ENCODE results near the gene CDKL2. TPM values are rescaled to one million over a fixed set of nuclear protein-coding genes. Genes with fewer than 3 reads are reported as not detected.
A peak's percentile ranks its signal among the peaks of the same experiment; 100 is the strongest.

CDKL2 gene
- total RNA-seq, 1 experiment from 2014 or later: 0.28 TPM

DNA sequence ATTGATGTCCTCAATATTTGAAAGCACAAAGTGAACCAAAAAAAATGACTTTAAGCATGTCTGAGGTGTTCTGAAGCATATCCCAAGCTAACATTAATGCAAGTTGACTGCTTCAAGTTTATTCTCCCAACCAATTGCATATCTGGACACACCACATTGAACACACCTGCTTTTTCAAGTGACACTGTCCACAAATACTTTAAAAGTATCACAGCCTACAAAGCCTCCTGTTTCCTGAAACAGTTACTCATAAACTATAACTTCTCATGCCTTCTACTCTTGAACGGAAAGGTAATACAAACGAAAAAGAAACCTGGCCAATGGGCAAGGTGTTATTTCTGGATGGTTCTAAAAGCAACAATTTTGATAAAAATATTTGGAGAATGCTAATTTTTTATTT, 1.1 kb downstream of the CDKL2 start:
- peaks cover 4% of the 10 kb centered on the region; the same call in 1 of the 2 replicates for H3K27me3 ChIP-seq (ENCODE audit: control insufficient read depth, insufficient read depth, low read length)
- H3K36me3 ChIP-seq (replicated peaks; ENCODE audit: control insufficient read depth, insufficient read depth, low read length): no peaks in the 10 kb centered on the region
- DNase-seq: no peak
- H3K4me3 ChIP-seq (ENCODE audit: insufficient read depth, low read depth, low read length): no peak overlapping the region

DNA sequence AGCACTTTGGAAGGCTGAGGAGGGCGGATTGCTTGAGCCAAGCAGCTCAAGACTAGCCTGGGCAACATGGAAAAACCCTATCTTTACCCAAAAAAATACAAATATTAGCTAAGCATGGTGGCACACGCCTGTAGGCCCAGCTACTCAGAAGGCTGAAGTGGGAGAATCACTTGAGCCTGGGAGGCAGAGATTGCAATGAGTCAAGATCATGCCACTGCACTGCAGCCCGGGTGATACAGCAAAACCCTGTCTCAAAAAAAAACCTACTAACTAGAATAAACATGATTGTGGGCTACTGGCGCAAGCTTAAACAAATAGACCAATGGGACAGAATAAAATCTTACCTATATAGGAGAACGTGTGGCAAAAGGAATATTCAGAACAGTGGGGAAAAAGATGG, 7.3 kb downstream of the CDKL2 start:
- DNase-seq: no peak
- no peaks in the 10 kb centered on the region for H3K27me3 ChIP-seq (ENCODE audit: control insufficient read depth, insufficient read depth, low read length)
- no peak overlapping the region for H3K4me3 ChIP-seq (ENCODE audit: insufficient read depth, low read depth, low read length)
- H3K36me3 ChIP-seq (replicated peaks; ENCODE audit: control insufficient read depth, insufficient read depth, low read length): no peaks in the 10 kb centered on the region

DNA sequence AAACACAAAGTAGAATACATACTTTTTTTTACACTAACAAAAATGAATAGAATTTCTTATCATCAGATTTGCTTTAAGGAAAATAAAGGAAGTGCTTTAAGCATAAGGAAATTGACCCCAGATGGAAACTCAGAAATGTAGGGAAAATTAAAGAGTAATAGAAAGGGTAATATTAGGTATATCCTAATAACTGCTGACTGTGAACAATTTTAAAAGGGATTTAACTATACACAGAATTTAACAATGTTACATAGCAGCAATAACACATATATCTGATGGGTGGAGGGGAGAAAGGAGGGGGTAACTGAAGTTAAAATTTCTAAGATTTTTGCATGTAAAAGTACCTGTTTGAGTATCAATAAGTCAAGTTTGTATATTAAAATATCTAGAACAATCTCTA, 8.6 kb downstream of the CDKL2 start:
- Histone ChIP-seq H3K27me3 (ENCODE audit: control insufficient read depth, insufficient read depth, low read length) (no peaks in the 10 kb centered on the region), H3K4me3 (ENCODE audit: insufficient read depth, low read depth, low read length) (no peak overlapping the region), H3K36me3 (replicated peaks; ENCODE audit: control insufficient read depth, insufficient read depth, low read length) (no peaks in the 10 kb centered on the region)
- no peak for DNase-seq

DNA sequence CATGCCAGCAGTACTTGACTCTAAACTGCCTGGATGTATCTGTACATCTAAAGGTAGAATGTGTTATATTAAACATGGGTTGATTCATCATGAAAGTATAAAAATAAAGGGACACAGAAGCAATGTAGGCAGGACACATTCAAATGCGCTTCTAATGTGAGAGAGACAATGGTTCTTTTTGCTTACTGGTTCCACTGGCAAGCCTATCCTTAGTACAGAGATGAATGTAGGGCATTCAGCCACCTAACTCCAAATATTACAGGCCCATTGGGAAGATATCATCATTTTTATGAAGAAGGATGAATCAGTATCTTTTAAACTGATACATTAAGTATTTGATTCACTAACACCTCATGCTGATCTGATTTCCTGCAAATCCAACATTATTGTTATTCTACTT, 18.0 kb downstream of the CDKL2 start:
- H3K4me3 ChIP-seq (ENCODE audit: insufficient read depth, low read depth, low read length): no peak overlapping the region
- H3K27me3 ChIP-seq (ENCODE audit: control insufficient read depth, insufficient read depth, low read length): no peaks in the 10 kb centered on the region
- no peaks in the 10 kb centered on the region for H3K36me3 ChIP-seq (replicated peaks; ENCODE audit: control insufficient read depth, insufficient read depth, low read length)
- DNase-seq: no peak

DNA sequence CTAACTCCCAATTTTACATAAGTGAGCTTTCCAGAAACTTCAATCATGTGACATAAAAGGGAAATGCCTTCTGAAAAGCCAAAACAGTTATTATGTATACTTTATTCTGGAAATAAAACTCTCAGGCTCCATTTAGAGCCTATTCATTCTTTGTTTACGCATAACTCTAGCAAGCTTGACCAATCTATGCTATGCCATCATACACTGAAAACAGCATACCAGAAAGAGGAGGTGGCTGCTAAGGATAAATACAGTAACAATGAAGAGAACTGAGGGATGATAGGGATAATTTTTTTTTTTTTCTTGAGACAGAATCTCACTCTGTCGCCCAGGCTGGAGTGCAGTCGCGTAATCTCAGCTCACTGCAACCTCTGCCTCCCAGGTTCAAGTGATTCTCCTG, 24.4 kb downstream of the CDKL2 start:
- Histone ChIP-seq H3K36me3 (replicated peaks; ENCODE audit: control insufficient read depth, insufficient read depth, low read length) (no peaks in the 10 kb centered on the region), H3K27me3 (ENCODE audit: control insufficient read depth, insufficient read depth, low read length) (no peaks in the 10 kb centered on the region), H3K4me3 (ENCODE audit: insufficient read depth, low read depth, low read length) (no peak overlapping the region)
- no peak for DNase-seq

DNA sequence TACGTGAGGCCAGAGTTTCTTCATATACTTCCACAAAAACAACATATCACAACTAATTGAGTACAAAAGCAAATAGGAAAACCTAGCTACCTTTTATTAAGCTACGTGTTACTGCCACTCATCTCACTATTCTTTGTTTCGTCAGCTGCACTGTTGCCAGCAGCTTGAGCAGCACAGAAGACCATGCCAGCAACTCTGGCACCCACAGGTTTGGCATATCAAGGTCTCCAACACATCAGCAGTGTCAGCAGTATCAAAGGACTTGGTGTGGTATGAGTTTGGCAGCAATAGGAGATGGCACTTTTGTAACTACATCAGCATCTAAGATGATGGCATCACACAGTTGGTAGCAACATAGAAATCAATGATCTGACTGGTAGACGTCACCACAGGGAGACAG, 30.7 kb downstream of the CDKL2 start:
- H3K27me3 ChIP-seq (ENCODE audit: control insufficient read depth, insufficient read depth, low read length): no peaks in the 10 kb centered on the region
- DNase-seq: no peak
- no peak overlapping the region for H3K4me3 ChIP-seq (ENCODE audit: insufficient read depth, low read depth, low read length)
- no peaks in the 10 kb centered on the region for H3K36me3 ChIP-seq (replicated peaks; ENCODE audit: control insufficient read depth, insufficient read depth, low read length)

DNA sequence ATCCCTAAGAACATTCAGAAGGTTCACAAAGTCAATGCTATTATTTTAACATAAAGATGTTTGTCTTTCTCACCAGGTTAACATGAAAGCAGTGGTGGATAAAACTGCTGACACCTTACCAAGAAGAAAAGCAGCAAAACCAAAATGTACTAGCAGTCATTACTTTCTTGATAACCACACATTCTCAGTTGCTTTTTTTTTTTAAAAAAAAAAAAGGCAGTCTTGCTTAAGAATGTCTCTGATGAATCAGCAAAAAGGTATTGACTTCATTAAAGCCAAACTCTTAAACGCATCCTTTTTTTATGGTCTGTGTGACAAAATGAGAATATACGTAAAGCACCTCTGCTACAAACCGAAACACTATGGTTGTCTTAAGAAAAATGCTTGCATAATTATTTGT, 31.9 kb downstream of the CDKL2 start:
- Histone ChIP-seq H3K4me3 (ENCODE audit: insufficient read depth, low read depth, low read length) (no peak overlapping the region), H3K36me3 (replicated peaks; ENCODE audit: control insufficient read depth, insufficient read depth, low read length) (no peaks in the 10 kb centered on the region), H3K27me3 (ENCODE audit: control insufficient read depth, insufficient read depth, low read length) (no peaks in the 10 kb centered on the region)
- DNase-seq: no peak

DNA sequence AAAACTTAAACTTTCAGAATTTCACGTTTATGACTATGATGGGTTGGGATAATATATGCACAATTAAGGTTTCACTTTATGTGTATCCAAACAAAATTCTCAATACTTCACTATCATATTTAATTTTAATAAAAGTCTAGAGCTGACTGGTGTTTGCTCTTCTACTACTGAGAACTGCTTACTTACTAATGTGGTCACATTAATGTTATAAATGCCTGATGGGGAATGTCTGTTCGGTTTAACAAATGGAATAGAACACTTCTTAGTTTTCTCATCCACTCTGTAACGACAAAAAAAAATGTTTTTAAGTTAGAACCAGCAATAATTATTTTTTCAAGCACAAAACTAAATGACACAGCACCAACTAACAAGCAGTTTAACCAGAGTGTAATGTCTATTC, 34.3 kb downstream of the CDKL2 start:
- DNase-seq: no peak
- H3K4me3 ChIP-seq (ENCODE audit: insufficient read depth, low read depth, low read length): no peak overlapping the region
- H3K27me3 ChIP-seq (ENCODE audit: control insufficient read depth, insufficient read depth, low read length): no peaks in the 10 kb centered on the region
- H3K36me3 ChIP-seq (replicated peaks; ENCODE audit: control insufficient read depth, insufficient read depth, low read length): no peaks in the 10 kb centered on the region

DNA sequence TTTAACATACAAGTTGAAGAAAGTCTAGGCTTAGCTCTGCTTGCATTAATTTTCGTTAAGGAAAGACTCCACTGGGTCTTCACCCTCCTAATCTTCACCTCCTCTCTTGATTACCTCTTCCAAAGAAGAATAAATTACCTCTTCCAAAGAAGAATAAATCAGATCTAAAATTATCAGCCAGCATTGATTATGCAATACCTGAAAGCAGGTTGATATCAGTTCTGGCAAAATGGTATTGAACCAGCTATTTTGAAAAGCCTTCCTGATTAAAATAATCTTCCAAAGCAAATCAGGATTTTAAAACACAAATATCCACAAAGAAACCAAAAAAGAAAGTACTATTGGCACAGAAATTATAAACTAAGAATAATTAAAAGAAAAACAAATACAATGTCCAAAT, 36.9 kb downstream of the CDKL2 start:
- Histone ChIP-seq H3K4me3 (ENCODE audit: insufficient read depth, low read depth, low read length) (no peak overlapping the region), H3K27me3 (ENCODE audit: control insufficient read depth, insufficient read depth, low read length) (no peaks in the 10 kb centered on the region), H3K36me3 (replicated peaks; ENCODE audit: control insufficient read depth, insufficient read depth, low read length) (no peaks in the 10 kb centered on the region)
- DNase-seq: no peak

DNA sequence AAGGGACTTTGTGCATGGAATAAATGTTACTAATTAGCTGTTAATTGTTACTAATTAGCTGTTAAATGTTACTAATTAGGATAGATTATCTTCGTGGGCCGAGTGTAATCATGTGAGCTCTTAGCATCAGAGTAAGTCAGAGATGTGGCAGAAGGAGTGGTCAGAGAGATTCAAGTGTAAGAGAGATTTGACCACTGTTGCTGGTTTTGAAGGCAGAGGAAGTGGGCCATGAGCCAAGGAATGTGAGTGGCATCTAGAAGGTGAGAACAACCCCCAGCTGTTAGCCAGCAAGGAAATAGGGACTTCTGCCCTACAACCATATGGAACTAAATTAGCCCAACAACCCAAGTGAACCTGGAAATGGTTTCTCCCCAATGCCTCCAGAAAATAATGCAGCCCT, 46.3 kb downstream of the CDKL2 start:
- Histone ChIP-seq H3K27me3 (ENCODE audit: control insufficient read depth, insufficient read depth, low read length) (no peaks in the 10 kb centered on the region), H3K36me3 (replicated peaks; ENCODE audit: control insufficient read depth, insufficient read depth, low read length) (no peaks in the 10 kb centered on the region), H3K4me3 (ENCODE audit: insufficient read depth, low read depth, low read length) (no peak overlapping the region)
- no peak for DNase-seq

DNA sequence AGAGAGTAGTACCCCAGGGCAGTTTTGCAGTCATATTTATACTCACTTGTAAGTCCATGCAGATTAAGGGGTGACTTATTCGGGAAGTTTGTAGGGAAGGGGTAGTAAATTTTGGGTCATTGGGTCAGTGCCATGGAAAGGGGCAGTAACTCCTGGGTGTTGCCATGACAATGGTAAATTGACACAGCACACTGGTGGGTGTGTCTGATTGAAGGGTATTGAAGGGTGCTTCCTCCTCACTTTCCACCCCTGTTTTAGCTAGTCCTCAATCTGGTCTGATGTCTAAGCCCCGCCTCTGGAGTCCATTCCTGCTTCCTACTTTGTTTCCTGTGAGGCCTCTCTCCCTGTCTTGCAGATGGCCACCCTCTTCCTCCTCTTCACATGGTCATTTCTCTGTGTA, 62.6 kb downstream of the CDKL2 start:
- no peak for DNase-seq
- H3K27me3 ChIP-seq (ENCODE audit: control insufficient read depth, insufficient read depth, low read length): no peaks in the 10 kb centered on the region; the same call in 1 of the 2 replicates
- H3K36me3 ChIP-seq (replicated peaks; ENCODE audit: control insufficient read depth, insufficient read depth, low read length): no peaks in the 10 kb centered on the region
- no peak overlapping the region for H3K4me3 ChIP-seq (ENCODE audit: insufficient read depth, low read depth, low read length)

DNA sequence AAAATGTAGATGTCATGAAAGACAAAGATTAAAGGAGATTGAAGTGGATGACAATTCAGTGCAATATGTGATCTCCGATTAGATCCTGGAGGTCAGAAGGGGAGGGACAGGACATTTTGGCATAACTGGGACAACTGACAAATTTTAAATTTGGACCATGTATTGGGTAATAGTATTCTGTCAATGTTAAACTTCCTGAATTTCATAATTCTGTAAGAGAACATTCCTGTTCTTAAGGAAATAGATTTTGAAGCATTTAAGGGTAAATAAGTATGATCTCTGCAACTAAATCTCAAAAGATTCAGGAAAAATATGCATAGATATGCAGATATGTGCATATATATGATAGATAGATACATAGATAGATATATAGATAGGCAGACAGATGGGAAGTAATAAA, 63.4 kb downstream of the CDKL2 start:
- no peak for DNase-seq
- Histone ChIP-seq H3K27me3 (ENCODE audit: control insufficient read depth, insufficient read depth, low read length) (no peaks in the 10 kb centered on the region), H3K36me3 (replicated peaks; ENCODE audit: control insufficient read depth, insufficient read depth, low read length) (no peaks in the 10 kb centered on the region), H3K4me3 (ENCODE audit: insufficient read depth, low read depth, low read length) (no peak overlapping the region)

DNA sequence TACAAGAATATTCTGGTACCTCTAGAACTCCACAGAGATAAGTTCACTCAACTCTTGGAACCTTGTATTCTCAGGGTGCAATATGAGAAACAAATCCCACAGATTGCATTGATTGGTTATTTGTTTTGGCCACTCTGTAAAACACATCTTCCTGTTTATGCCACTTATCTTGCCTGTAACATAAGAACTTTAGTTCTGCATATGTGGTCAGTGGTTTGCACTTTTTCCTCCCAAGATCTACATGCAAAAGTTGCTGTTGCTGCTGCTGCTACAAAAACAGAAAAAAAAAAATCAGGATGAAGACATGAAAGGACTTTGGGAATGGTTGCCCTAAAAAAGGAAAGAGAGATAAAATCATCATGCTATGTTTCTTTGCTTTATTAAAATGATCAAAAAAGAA, 64.8 kb downstream of the CDKL2 start:
- Histone ChIP-seq H3K27me3 (ENCODE audit: control insufficient read depth, insufficient read depth, low read length) (no peaks in the 10 kb centered on the region), H3K36me3 (replicated peaks; ENCODE audit: control insufficient read depth, insufficient read depth, low read length) (no peaks in the 10 kb centered on the region), H3K4me3 (ENCODE audit: insufficient read depth, low read depth, low read length) (no peak overlapping the region)
- no peak for DNase-seq

DNA sequence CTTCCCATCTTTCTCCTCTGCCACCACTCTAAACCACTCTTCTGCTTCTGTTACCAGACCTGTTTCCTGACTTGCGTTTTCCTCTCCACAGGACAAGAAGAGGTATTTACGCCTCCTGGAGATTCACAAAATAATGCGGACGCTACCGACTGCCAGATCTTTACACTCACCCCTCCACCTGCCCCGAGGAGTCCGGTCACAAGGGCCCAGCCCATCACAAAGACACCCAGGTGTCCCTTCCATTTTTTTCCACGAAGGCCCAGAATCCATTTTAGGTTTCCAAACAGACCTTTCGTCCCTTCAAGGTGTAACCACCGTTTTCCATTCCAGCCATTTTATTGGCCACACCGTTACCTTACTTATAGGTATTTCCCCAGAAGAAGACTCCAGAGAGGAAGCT, 66.3 kb downstream of the CDKL2 start:
- no peak overlapping the region for H3K4me3 ChIP-seq (ENCODE audit: insufficient read depth, low read depth, low read length)
- no peaks in the 10 kb centered on the region for H3K27me3 ChIP-seq (ENCODE audit: control insufficient read depth, insufficient read depth, low read length)
- no peak for DNase-seq
- no peaks in the 10 kb centered on the region for H3K36me3 ChIP-seq (replicated peaks; ENCODE audit: control insufficient read depth, insufficient read depth, low read length)

DNA sequence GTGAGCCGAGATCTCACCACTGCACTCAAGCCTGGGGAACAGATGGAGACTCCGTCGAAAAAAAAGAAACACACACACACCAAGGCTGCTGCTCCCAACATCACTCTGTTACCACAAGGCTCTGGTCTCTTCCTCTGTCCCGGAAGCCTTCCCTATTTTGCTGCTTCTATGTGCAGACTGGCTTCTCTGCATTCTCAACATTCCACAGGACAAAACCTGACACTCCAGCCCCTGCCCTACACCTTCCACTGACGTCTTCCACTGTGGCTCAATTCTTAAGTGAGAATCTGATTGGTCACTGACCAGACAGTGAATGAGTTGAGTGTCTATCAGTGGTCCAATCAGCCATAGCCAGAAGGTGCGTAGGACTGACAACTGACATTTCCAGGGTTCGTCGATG, 68.5 kb downstream of the CDKL2 start:
- Histone ChIP-seq H3K27me3 (ENCODE audit: control insufficient read depth, insufficient read depth, low read length) (no peaks in the 10 kb centered on the region), H3K36me3 (replicated peaks; ENCODE audit: control insufficient read depth, insufficient read depth, low read length) (no peaks in the 10 kb centered on the region), H3K4me3 (ENCODE audit: insufficient read depth, low read depth, low read length) (no peak overlapping the region)
- DNase-seq: peak; percentile 54

DNA sequence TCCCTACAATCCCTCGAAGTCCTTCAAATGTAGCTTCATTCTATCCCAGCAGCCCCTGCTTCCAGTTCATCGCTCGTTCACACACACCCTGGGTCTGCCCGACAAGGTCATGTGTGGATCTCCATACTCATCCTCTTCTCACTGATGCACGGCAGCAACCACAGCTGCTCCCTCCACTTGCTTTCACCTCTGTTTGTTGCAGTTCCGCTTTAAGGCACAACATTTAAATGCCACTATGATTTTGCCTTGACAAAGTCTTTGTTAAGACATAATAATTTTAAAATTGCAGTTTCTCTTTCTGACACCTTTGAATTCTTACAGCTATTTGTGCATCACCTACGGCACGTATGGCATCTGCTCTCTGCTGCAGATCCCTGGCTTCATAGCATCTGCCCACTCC, 72.6 kb downstream of the CDKL2 start:
- H3K27me3 ChIP-seq (ENCODE audit: control insufficient read depth, insufficient read depth, low read length): no peaks in the 10 kb centered on the region

More for the DNA sequence above, 72.6 kb downstream of the CDKL2 start:
- Histone ChIP-seq H3K36me3 (replicated peaks; ENCODE audit: control insufficient read depth, insufficient read depth, low read length) (no peaks in the 10 kb centered on the region), H3K4me3 (ENCODE audit: insufficient read depth, low read depth, low read length) (no peak overlapping the region)
- DNase-seq: no peak
